Measurements from ENCODE around the gene FAM131A. TPM values are rescaled to one million over a fixed set of nuclear protein-coding genes. Genes with fewer than 3 reads are reported as not detected.

The FAM131A gene
- total RNA-seq, 1 donor from 2014 or later: 19.7 TPM

DNA sequence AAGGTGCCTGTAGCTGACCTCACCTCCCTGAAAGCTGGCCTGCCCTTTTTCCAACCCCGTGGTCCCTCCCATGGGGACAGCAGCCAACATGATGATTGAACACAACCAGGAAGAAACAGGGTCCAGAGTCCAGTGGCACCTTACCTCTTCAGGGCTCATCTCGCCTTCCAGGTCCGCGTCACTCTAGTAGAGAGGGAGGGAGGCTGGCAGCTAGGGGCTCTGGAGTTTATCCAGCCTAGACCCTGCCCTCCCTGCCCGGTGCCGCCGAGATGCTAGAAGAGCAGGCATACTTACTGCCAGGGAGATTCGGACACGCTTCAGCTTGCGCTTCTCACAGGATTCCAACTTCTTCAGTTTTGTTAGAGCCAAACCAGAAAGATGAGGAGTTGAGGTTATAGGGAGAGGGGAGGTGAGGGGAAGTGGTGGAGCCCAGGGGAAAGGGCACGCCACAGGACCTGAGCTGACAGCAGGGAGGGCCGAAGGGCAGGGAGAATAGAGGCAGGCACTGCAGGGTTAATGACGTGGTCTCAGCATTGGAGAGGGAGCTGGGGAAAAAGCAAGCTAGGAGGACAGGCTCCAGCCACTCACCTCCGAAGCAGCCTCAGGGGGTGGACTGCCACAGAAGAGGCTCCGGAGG, 14.9 kb downstream of the FAM131A start:
- TF ChIP-seq, protein P1, sequence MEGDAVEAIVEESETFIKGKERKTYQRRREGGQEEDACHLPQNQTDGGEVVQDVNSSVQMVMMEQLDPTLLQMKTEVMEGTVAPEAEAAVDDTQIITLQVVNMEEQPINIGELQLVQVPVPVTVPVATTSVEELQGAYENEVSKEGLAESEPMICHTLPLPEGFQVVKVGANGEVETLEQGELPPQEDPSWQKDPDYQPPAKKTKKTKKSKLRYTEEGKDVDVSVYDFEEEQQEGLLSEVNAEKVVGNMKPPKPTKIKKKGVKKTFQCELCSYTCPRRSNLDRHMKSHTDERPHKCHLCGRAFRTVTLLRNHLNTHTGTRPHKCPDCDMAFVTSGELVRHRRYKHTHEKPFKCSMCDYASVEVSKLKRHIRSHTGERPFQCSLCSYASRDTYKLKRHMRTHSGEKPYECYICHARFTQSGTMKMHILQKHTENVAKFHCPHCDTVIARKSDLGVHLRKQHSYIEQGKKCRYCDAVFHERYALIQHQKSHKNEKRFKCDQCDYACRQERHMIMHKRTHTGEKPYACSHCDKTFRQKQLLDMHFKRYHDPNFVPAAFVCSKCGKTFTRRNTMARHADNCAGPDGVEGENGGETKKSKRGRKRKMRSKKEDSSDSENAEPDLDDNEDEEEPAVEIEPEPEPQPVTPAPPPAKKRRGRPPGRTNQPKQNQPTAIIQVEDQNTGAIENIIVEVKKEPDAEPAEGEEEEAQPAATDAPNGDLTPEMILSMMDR (conservative IDR thresholded peaks at IDR 0.05): no peak
- peaks cover 13% of the 10 kb centered on the region for H3K36me3 Mint-ChIP-seq (ENCODE audit: low read depth)
- no peaks in the 10 kb centered on the region for H3K9me3 Mint-ChIP-seq
- H3K27me3 Mint-ChIP-seq (ENCODE audit: low read depth): no peaks in the 10 kb centered on the region
- peak overlapping the region; percentile 53 for H3K4me3 Mint-ChIP-seq
- H3K4me1 Mint-ChIP-seq: peaks cover 30% of the 10 kb centered on the region
- DNase-seq (ENCODE audit: low read depth, low spot score): no peak
- H3K27ac Mint-ChIP-seq (ENCODE audit: unreplicated experiment): peak overlapping the region; percentile 63

DNA sequence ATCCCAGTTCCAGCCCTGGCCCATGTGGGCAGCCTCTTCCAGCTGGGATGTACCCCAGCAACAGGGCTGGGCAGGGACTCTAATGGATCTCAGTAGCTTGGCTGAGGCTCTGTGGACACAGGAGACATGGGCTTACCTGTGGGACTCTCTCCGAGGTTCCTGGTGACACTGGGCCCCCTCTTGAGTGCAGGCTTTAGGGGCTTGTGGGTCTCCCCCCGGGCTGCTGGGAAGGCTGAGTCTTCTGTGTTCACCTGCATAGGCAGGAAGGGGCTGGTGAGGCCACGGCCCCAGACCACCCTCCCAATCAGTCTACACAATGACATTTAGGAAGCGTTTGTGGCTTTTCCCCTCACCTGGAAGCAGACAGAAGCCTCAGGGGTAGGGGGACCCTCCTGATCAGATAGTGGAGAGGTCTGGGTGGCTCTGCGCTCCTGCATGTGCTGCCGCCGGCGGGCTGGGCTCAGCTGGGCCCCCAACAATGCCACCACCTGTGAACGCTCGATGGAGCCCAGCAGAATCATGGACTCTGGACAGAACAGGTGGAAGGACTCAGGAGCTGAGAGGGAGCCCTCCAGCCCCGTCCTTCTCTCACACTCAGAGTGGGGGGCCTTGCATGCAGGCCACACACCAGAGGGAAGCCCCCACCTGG, 15.6 kb downstream of the FAM131A start:
- DNase-seq (ENCODE audit: low read depth, low spot score): no peak
- Mint-ChIP-seq H3K9me3 (no peaks in the 10 kb centered on the region), H3K4me1 (peaks cover 30% of the 10 kb centered on the region), H3K36me3 (ENCODE audit: low read depth) (peaks cover 13% of the 10 kb centered on the region), H3K27me3 (ENCODE audit: low read depth) (no peaks in the 10 kb centered on the region), H3K4me3 (no peak overlapping the region), H3K27ac (ENCODE audit: unreplicated experiment) (no peak overlapping the region)
- TF ChIP-seq, protein P1 (conservative IDR thresholded peaks at IDR 0.05): no peak

DNA sequence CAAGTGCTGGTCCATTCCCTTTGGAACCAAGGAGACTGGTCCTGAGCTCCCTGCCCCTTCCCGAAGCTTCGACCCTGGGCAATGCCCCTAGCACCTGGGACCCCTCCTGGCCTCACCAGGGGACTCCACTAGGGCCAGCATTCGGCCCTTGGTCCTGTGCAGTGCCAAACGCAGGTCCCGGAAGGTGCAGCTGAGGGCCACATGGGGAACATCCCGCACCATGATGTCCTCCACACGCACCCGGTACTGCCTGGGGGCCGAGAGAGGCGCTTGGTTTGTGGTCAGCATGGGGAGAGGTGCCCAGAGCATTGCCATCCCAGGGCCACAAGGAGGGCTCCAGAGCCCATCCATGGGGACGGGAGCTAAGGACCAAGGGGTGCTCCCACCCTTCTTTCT, 16.1 kb downstream of the FAM131A start:
- no peaks in the 10 kb centered on the region for H3K9me3 Mint-ChIP-seq
- DNase-seq (ENCODE audit: low read depth, low spot score): no peak
- no peaks in the 10 kb centered on the region for H3K27me3 Mint-ChIP-seq (ENCODE audit: low read depth)
- peaks cover 13% of the 10 kb centered on the region for H3K36me3 Mint-ChIP-seq (ENCODE audit: low read depth)
- H3K4me1 Mint-ChIP-seq: peaks cover 30% of the 10 kb centered on the region
- H3K4me3 Mint-ChIP-seq: no peak overlapping the region
- TF ChIP-seq, protein P1 (conservative IDR thresholded peaks at IDR 0.05): no peak
- no peak overlapping the region for H3K27ac Mint-ChIP-seq (ENCODE audit: unreplicated experiment)

DNA sequence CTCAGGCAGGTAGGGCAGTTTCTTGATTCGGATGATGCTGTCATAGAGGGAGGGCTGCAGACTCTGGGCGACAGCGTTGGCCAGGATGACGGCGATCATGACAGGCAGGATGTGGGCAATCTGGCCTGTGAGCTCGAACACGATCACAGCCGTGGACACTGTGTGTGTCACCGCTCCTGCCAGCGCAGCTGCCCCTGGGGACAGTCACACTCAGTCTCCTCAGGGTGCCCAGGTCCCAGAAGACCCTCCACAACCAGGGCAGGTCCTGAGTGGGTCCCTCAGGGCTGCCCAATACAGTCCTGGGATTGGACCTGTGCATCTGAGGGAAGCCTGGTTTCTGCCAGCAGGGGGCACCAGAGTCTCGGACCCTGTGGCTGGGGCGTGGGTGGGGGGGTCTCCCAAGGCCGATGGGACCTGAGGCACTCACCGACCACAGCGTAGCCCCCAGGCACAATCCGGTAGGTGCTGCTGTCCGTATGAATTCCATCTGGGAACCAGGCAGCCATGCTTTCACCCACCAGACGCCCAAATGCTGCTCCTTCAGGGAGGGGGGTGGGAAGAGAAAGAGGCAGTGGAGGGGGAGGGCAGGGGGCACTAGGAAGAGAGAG, 16.8 kb downstream of the FAM131A start:
- H3K9me3 Mint-ChIP-seq: no peaks in the 10 kb centered on the region
- no peak overlapping the region for H3K4me3 Mint-ChIP-seq
- H3K27me3 Mint-ChIP-seq (ENCODE audit: low read depth): no peaks in the 10 kb centered on the region
- H3K27ac Mint-ChIP-seq (ENCODE audit: unreplicated experiment): no peak overlapping the region
- H3K36me3 Mint-ChIP-seq (ENCODE audit: low read depth): peaks cover 10% of the 10 kb centered on the region
- TF ChIP-seq, protein P1 (conservative IDR thresholded peaks at IDR 0.05): peak; percentile 72
- DNase-seq (ENCODE audit: low read depth, low spot score): peak; percentile 66
- peaks cover 32% of the 10 kb centered on the region for H3K4me1 Mint-ChIP-seq

DNA sequence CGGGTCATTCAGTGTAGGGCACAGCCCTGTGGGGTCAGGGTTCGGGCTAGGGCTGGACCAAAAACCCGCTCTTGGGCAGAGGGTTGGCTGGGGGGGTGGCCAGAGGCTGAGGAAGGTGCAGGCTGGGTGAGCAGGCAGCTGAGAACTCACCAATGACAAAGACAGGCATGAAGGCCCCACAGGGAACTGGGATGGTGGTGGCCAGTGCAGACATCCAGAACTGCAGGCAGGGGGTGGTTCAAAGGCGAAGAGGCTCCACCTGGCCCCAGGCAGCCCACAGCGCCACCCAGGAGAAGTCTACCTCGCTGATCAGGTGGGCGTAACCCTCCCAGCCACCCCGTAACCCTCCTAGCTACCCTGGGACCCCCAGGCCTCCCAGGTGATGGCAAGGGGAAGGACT, 17.4 kb downstream of the FAM131A start:
- TF ChIP-seq, protein P1 (conservative IDR thresholded peaks at IDR 0.05): no peak
- H3K36me3 Mint-ChIP-seq (ENCODE audit: low read depth): peaks cover 10% of the 10 kb centered on the region
- no peak for DNase-seq (ENCODE audit: low read depth, low spot score)
- H3K27ac Mint-ChIP-seq (ENCODE audit: unreplicated experiment): no peak overlapping the region
- H3K9me3 Mint-ChIP-seq: no peaks in the 10 kb centered on the region
- no peaks in the 10 kb centered on the region for H3K27me3 Mint-ChIP-seq (ENCODE audit: low read depth)
- H3K4me1 Mint-ChIP-seq: peaks cover 33% of the 10 kb centered on the region
- no peak overlapping the region for H3K4me3 Mint-ChIP-seq
